GM12801 (cell line): ENCODE data around the gene ZNF57.

Experiments used
- TF ChIP-seq, protein P1 (sequence below): IDR thresholded peaks from one replicate; pipeline ENCODE4 v1.5.1; 2011; ENCODE audit warnings: control low read depth; ENCODE audit not compliant: insufficient read length; ENCODE audit errors: extremely low read depth

Gene ZNF57

GRCh38 chr19:2912306-2912705 is 11.6 kb downstream of the ZNF57 start:
- TF ChIP-seq, protein P1, sequence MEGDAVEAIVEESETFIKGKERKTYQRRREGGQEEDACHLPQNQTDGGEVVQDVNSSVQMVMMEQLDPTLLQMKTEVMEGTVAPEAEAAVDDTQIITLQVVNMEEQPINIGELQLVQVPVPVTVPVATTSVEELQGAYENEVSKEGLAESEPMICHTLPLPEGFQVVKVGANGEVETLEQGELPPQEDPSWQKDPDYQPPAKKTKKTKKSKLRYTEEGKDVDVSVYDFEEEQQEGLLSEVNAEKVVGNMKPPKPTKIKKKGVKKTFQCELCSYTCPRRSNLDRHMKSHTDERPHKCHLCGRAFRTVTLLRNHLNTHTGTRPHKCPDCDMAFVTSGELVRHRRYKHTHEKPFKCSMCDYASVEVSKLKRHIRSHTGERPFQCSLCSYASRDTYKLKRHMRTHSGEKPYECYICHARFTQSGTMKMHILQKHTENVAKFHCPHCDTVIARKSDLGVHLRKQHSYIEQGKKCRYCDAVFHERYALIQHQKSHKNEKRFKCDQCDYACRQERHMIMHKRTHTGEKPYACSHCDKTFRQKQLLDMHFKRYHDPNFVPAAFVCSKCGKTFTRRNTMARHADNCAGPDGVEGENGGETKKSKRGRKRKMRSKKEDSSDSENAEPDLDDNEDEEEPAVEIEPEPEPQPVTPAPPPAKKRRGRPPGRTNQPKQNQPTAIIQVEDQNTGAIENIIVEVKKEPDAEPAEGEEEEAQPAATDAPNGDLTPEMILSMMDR: no peak

DNA sequence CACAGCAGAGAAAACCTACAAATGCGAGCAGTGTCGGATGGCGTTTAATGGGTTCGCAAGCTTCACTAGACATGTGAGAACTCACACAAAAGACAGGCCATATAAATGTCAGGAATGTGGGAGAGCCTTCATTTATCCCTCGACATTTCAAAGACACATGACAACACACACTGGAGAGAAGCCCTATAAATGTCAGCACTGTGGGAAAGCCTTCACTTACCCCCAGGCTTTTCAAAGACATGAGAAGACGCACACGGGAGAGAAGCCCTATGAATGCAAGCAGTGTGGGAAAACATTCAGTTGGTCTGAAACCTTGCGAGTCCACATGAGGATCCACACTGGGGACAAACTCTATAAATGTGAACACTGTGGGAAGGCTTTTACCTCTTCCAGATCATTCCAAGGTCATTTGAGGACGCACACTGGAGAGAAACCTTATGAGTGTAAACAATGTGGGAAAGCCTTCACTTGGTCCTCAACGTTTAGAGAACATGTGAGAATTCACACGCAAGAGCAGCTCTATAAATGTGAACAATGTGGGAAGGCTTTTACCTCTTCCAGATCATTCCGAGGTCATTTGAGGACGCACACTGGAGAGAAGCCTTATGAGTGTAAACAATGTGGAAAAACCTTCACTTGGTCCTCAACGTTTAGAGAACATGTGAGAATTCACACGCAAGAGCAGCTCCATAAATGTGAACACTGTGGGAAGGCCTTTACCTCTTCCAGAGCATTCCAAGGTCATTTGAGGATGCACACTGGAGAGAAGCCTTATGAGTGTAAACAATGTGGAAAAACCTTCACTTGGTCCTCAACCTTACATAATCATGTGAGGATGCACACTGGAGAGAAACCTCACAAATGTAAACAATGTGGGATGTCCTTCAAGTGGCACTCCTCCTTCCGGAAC is 16.8 kb downstream of the ZNF57 start:
- TF ChIP-seq, protein P1: no peak

DNA sequence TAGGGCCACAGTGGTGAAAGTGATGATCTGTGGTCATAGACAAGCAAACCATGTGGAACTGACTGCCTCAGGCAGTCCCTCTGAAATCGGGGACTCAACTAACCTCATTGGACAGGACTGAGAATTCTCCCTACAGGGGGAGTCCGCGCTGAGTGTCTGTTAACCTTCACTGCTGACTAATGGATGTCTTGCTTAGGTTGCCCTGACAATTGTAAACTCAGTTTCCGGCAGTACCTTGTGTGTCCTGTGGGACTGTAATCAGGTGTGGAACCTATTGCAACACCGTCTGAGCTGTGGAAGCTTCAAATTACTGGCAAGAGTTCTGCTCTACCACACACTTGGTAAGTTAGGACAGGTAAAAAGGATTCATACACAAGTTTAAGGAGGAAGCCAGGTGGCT is 22.3 kb downstream of the ZNF57 start:
- TF ChIP-seq, protein P1: no peak

DNA sequence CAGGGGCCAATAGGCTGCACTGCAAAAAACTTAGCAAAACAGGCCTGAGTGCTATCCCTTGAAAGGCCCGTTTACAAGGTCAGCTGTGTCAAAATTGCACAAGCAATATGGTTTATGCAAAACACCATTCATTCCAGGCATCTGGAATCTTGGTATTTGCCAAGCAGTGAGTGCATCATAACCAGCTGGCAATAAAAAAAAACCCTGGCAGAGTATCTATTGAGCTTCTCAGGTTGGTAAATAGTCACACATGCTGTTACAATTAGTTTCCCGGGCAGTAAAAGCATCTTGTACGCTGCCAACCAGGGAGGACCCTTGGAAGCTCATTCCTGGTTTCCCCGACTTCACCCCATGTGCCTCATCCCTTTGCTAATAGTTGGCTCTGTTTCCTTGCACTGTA is 22.8 kb downstream of the ZNF57 start:
- TF ChIP-seq, protein P1: no peak

DNA sequence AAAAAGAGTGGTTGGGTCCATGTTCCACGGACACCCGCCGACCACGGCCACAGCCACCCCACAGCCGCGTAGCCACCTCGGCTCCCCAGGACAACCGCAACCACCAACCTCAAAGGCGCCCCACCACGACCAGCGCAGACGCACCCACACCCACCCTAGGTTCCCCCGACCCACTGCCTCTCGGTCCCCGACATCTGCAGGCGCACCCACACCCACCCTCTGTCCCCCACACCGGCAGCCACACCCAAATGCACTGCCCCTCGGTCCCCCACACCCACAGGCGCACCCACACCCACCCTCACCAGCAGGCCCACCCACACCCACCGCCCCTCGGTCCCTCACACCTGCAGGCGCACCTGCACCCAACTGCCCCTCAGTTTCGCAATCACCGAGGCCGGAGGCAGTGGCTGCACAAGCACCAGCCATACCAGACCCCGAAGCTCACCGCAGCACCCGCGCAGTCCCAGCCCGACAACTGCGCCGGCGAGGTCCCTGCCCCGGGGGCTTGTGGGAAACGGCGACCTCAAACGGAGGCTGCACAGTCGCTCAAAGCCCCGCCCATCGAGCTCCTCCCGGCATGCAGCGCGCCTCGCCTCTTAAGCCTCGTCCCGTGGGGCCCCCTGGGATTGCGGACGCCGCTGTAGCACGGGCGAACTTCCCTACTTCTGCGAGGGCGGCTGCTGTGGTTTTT is 25.8 kb downstream of the ZNF57 start:
- TF ChIP-seq, protein P1: no peak

DNA sequence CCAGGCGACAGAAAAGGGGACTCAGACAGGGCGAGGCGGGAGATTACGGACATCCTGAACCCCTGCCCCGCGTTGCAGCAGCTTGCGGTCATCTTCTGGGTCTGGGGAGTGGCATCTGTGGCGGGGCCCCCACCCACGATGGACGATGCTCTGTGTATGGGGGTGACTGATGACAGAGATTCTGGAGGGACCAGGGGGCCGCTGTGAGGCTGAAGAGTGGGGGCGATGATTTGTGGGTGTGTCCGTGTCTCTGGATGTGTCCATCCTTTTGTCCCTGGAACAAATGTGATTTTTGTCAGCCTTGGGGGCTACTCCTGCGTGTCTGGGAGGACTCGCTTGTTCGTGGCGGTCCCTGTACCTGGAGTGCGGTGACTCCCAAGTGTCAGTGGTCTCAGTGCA is 26.3 kb downstream of the ZNF57 start:
- TF ChIP-seq, protein P1: no peak

DNA sequence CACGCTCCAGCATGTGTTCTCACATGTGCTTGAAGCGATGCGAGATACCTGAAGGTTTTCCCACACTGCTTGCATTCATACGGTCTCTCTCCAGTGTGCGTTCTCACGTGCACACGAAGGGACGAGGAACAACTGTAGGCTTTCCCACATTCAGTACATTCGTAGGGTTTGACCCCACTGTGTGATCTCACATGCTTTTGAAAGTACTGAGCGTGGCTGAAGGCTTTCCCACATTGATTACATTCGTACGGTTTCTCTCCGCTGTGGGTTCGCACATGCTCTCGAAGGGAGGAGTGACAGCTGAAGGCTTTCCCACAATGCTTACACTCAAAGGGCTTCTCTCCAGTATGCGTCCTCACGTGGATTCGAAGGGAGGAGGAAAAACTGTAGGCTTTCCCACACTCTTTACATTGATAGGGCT is 32.8 kb downstream of the ZNF57 start:
- TF ChIP-seq, protein P1: no peak
